Measurements from ENCODE around the gene DNAI4. TPM values are rescaled to one million over a fixed set of nuclear protein-coding genes. Genes with fewer than 3 reads are reported as not detected.

Gene DNAI4
- polyA plus RNA-seq, 1 of the 3 experiments (the other 2 are of a cell fraction) = 1.3 TPM

DNA sequence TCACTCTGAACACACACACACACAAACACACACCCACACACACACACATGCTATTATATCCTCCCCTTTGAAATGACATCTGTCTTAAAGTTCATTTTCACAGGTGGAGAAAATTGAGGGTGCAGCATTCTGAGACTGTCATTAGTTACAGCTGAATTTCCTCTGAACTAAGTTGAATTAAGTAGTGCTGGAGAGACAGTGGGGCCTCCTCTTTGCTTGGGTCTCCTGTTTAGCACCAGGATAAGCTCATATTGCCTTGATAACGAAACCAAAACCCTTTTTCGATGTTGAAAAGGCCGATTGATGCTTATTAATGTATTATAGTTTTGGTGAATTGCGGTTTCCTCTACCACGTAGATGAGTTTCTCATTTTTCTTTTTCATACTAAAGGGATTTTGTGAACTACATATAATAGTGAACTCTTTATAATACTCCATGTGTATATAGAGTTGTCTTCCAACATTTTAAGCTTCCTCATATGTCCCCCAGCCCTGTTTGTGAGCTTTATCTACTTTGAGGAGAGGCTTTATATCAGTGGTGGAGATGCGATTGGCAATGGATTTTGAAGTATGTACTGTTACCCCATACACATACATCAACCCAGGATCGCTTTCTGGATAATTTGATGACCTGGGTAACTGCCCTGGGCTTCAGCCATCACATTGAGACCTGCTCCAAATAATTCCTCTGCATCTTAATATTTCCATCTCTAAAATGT lies 155.0 kb downstream of the DNAI4 start (continued):
- TF ChIP-seq, protein P1, sequence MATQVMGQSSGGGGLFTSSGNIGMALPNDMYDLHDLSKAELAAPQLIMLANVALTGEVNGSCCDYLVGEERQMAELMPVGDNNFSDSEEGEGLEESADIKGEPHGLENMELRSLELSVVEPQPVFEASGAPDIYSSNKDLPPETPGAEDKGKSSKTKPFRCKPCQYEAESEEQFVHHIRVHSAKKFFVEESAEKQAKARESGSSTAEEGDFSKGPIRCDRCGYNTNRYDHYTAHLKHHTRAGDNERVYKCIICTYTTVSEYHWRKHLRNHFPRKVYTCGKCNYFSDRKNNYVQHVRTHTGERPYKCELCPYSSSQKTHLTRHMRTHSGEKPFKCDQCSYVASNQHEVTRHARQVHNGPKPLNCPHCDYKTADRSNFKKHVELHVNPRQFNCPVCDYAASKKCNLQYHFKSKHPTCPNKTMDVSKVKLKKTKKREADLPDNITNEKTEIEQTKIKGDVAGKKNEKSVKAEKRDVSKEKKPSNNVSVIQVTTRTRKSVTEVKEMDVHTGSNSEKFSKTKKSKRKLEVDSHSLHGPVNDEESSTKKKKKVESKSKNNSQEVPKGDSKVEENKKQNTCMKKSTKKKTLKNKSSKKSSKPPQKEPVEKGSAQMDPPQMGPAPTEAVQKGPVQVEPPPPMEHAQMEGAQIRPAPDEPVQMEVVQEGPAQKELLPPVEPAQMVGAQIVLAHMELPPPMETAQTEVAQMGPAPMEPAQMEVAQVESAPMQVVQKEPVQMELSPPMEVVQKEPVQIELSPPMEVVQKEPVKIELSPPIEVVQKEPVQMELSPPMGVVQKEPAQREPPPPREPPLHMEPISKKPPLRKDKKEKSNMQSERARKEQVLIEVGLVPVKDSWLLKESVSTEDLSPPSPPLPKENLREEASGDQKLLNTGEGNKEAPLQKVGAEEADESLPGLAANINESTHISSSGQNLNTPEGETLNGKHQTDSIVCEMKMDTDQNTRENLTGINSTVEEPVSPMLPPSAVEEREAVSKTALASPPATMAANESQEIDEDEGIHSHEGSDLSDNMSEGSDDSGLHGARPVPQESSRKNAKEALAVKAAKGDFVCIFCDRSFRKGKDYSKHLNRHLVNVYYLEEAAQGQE (IDR thresholded peaks at IDR 0.05; ENCODE audit: low read depth, low read length) = no peak
- TF ChIP-seq FOXM1 (IDR thresholded peaks at IDR 0.05; ENCODE audit: low read depth) (no peak), RFX5 (IDR thresholded peaks at IDR 0.05; ENCODE audit: low read length) (no peak), ELF1 (IDR thresholded peaks at IDR 0.05) (no peak), RAD21 (IDR thresholded peaks at IDR 0.05; ENCODE audit: low read length) (no peak), CTCF (IDR thresholded peaks at IDR 0.05) (no peak), CHD2 (IDR thresholded peaks at IDR 0.05; ENCODE audit: low read length, partially characterized antibody) (no peak), SIN3A (IDR thresholded peaks at IDR 0.05; ENCODE audit: borderline replicate concordance, low read depth, low read length) (no peak)

- no peaks in the 10 kb centered on the region for H3K79me2 ChIP-seq (ENCODE audit: insufficient read depth)
- H3K9me3 ChIP-seq = no peaks in the 10 kb centered on the region
- no peaks in the 10 kb centered on the region for H3K36me3 ChIP-seq (replicated peaks in 1 of 2; ENCODE audit: control insufficient read depth in 1 of 2, insufficient read depth in 2 of 2, low read length in 1 of 2)
- no peaks in the 10 kb centered on the region for H3K9me2 ChIP-seq
- 69% methylated on average over 1 of the region's 1 CpG for WGBS (ENCODE audit: low lambda C conversion rate)
- POLR2A ChIA-PET = no interaction called here
- H3K4me3 ChIP-seq (ENCODE audit: low read depth in 2 of 2, low read length in 1 of 2) = no peak overlapping the region
- CTCF ChIA-PET = interaction anchor here (1.2 kb wide), 1 partner anchor 161 kb away, joined by 3 read pairs; no protein-coding TSS in a partner anchor
- no peaks in the 10 kb centered on the region for H3K27me3 ChIP-seq (ENCODE audit: insufficient read depth)
- TF ChIP-seq EZH2phosphoT487 (IDR thresholded peaks at IDR 0.05; ENCODE audit: borderline replicate concordance, low read depth) = no peak
- TF ChIP-seq, protein P2, sequence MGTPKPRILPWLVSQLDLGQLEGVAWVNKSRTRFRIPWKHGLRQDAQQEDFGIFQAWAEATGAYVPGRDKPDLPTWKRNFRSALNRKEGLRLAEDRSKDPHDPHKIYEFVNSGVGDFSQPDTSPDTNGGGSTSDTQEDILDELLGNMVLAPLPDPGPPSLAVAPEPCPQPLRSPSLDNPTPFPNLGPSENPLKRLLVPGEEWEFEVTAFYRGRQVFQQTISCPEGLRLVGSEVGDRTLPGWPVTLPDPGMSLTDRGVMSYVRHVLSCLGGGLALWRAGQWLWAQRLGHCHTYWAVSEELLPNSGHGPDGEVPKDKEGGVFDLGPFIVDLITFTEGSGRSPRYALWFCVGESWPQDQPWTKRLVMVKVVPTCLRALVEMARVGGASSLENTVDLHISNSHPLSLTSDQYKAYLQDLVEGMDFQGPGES (IDR thresholded peaks at IDR 0.05; ENCODE audit: low read depth, low read length) = no peak
- TF ChIP-seq NRF1 (IDR thresholded peaks at IDR 0.05; ENCODE audit: low read depth, low read length) = no peak
- TF ChIP-seq YY1 (IDR thresholded peaks at IDR 0.05; ENCODE audit: low read depth) = no peak
- TF ChIP-seq MEF2A (IDR thresholded peaks at IDR 0.05; ENCODE audit: borderline replicate concordance, low read depth) = no peak
- TF ChIP-seq FOXM1 (IDR thresholded peaks at IDR 0.05; ENCODE audit: low read depth) = no peak
- TF ChIP-seq RFX5 (IDR thresholded peaks at IDR 0.05; ENCODE audit: low read length) = no peak
- no peak for TF ChIP-seq RXRA (IDR thresholded peaks at IDR 0.05; ENCODE audit: borderline replicate concordance, low read depth)
- TF ChIP-seq TAF1 (IDR thresholded peaks at IDR 0.05; ENCODE audit: borderline replicate concordance, low read depth, low read length) = no peak
- TF ChIP-seq MAX (IDR thresholded peaks at IDR 0.05; ENCODE audit: low read depth) = no peak
- H3K4me1 ChIP-seq (ENCODE audit: control insufficient read depth in 1 of 2, insufficient read depth in 2 of 2, low read depth in 1 of 2, low read length in 1 of 2) = no peaks in the 10 kb centered on the region; a peak in 1 of 4 replicates
- no peak overlapping the region for H3K4me2 ChIP-seq
- no peak overlapping the region for H3K27ac ChIP-seq (ENCODE audit: low read depth in 2 of 2, low read length in 1 of 2)
- H2AFZ ChIP-seq (ENCODE audit: low read depth) = no peak overlapping the region
- no peak for DNase-seq
- no peak overlapping the region for H3K9ac ChIP-seq
- no peaks in the 10 kb centered on the region for H3F3A ChIP-seq (replicated peaks; ENCODE audit: insufficient read depth)
- no peaks in the 10 kb centered on the region for H4K20me1 ChIP-seq (ENCODE audit: insufficient read depth)
Observed at GRCh38 chr1:66768965-66769364, 155.7 kb downstream of the DNAI4 start.
